ENCODE data around the gene B9D2.

DNA sequence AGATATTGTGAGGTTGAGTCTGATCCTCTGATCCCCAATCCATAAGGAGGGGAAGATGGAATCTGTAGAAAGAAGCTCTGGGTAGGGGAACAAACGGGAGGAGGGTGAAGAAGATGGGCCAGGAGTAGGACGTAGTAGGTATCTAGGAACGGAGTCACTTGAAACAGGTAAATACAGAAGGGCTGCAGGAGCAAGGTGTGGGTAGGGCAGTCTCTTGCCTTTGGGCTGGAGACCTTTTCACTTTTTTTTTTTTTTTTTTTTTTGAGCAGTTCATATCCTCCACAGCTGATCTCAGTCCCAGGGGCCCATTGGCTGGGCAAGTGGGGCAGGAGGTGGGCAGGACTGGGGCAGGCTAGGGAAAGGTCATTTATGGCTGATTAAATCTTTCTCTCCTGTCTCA is 35.1 kb upstream of the B9D2 start:
- TF ChIP-seq EP300 (IDR thresholded peaks at IDR 0.05) (no peak), POLR2A (IDR thresholded peaks at IDR 0.05) (no peak)
- TF ChIP-seq, protein P1, sequence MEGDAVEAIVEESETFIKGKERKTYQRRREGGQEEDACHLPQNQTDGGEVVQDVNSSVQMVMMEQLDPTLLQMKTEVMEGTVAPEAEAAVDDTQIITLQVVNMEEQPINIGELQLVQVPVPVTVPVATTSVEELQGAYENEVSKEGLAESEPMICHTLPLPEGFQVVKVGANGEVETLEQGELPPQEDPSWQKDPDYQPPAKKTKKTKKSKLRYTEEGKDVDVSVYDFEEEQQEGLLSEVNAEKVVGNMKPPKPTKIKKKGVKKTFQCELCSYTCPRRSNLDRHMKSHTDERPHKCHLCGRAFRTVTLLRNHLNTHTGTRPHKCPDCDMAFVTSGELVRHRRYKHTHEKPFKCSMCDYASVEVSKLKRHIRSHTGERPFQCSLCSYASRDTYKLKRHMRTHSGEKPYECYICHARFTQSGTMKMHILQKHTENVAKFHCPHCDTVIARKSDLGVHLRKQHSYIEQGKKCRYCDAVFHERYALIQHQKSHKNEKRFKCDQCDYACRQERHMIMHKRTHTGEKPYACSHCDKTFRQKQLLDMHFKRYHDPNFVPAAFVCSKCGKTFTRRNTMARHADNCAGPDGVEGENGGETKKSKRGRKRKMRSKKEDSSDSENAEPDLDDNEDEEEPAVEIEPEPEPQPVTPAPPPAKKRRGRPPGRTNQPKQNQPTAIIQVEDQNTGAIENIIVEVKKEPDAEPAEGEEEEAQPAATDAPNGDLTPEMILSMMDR (IDR thresholded peaks at IDR 0.05): no peak
